Measurements from ENCODE around the gene SVIL. TPM values are rescaled to one million over a fixed set of nuclear protein-coding genes. Genes with fewer than 3 reads are reported as not detected.
"Not testable (repeated sequence)": the region's sequence is repeated elsewhere in the genome, so short reads cannot be mapped to it uniquely, and the experiment has no call there.

SVIL gene
- polyA plus RNA-seq, 4 donors = 6.7 to 26.4 (median 9.8) TPM

- no peaks in the 10 kb centered on the region for H3K9me3 ChIP-seq (ENCODE audit: control insufficient read depth in 2 of 2, insufficient read depth in 1 of 2, low read depth in 1 of 2, low read length in 1 of 2)
- no peak for FAIRE-seq
- H3K36me3 ChIP-seq (ENCODE audit: control insufficient read depth in 3 of 3, insufficient read depth in 2 of 3, low read depth in 1 of 3, low read length in 3 of 3) = peaks cover 0 to 38% (median 5%) of the 10 kb centered on the region in 3 donors
Observed at GRCh38 chr10:29496341-29497162, 138.2 kb downstream of the SVIL start.

GRCh38 chr10:29495366-29495765 lies 139.4 kb downstream of the SVIL start:
- Histone ChIP-seq H3K4me1 (ENCODE audit: control insufficient read depth in 3 of 3, insufficient read depth in 2 of 3, low read depth in 1 of 3, low read length in 2 of 3) (no peaks in the 10 kb centered on the region), H3K4me3 (ENCODE audit: low read depth in 1 of 3, low read length in 3 of 3) (no peak overlapping the region), H3K36me3 (ENCODE audit: control insufficient read depth in 3 of 3, insufficient read depth in 2 of 3, low read depth in 1 of 3, low read length in 3 of 3) (peaks cover 0 to 44% (median 5%) of the 10 kb centered on the region in 3 donors), H3K27me3 (ENCODE audit: control insufficient read depth in 3 of 3, insufficient read depth in 3 of 3, low read length in 3 of 3) (no peaks in the 10 kb centered on the region), H3K27ac (ENCODE audit: low read depth in 1 of 3, low read length in 2 of 3) (no peak overlapping the region), H3K9me3 (ENCODE audit: control insufficient read depth in 2 of 2, insufficient read depth in 1 of 2, low read depth in 1 of 2, low read length in 1 of 2) (no peaks in the 10 kb centered on the region)
- FAIRE-seq = no peak
- no peak for DNase-seq
- WGBS, 3 donors = 75 to 95% (median 84%) methylated on average over 9 of the region's 9 CpGs

More at GRCh38 chr10:29496341-29497162, 138.2 kb downstream of the SVIL start:
- Histone ChIP-seq H3K4me3 (ENCODE audit: low read depth in 1 of 3, low read length in 3 of 3) (no peak overlapping the region), H3K27ac (ENCODE audit: low read depth in 1 of 3, low read length in 2 of 3) (no peak overlapping the region), H3K27me3 (ENCODE audit: control insufficient read depth in 3 of 3, insufficient read depth in 3 of 3, low read length in 3 of 3) (no peaks in the 10 kb centered on the region), H3K4me1 (ENCODE audit: control insufficient read depth in 3 of 3, insufficient read depth in 2 of 3, low read depth in 1 of 3, low read length in 2 of 3) (no peaks in the 10 kb centered on the region)
- WGBS, 3 donors = 31 to 33% (median 31%) methylated on average over 14 of the region's 14 CpGs
- DNase-seq = peak; percentile 60 to 75

DNA sequence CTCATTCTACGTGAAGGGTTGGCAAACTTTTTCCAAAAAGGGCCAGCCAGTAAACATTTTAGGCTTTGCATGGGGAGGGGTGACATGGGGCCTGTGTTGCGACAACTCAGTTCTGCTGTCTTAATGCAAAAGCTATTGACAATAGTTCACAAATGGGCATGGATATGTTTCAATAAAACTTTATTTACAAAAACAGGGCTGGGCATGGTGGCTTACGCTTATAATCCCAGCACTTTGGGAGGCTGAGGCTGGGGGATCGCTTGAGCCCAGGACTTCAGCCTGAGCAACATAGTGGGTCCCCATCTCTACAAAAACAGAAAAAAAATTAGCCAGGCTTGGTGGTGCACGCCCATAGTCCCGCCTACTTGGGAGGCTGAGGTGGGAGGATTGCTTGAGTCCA lies 141.1 kb downstream of the SVIL start:
- WGBS, 3 donors = 80 to 97% (median 96%) methylated on average over 6 of the region's 6 CpGs
- DNase-seq (no peak), FAIRE-seq (no peak)
- no peak overlapping the region for H3K4me3 ChIP-seq (ENCODE audit: low read depth in 1 of 3, low read length in 3 of 3)
- H3K4me1 ChIP-seq (ENCODE audit: control insufficient read depth in 3 of 3, insufficient read depth in 2 of 3, low read depth in 1 of 3, low read length in 2 of 3) = no peaks in the 10 kb centered on the region
- H3K27me3 ChIP-seq (ENCODE audit: control insufficient read depth in 3 of 3, insufficient read depth in 3 of 3, low read length in 3 of 3) = no peaks in the 10 kb centered on the region
- peaks cover 0 to 47% (median 5%) of the 10 kb centered on the region in 3 donors for H3K36me3 ChIP-seq (ENCODE audit: control insufficient read depth in 3 of 3, insufficient read depth in 2 of 3, low read depth in 1 of 3, low read length in 3 of 3)
- H3K9me3 ChIP-seq (ENCODE audit: control insufficient read depth in 2 of 2, insufficient read depth in 1 of 2, low read depth in 1 of 2, low read length in 1 of 2) = no peaks in the 10 kb centered on the region
- no peak overlapping the region for H3K27ac ChIP-seq (ENCODE audit: low read depth in 1 of 3, low read length in 2 of 3)

GRCh38 chr10:29492774-29493173 lies 142.0 kb downstream of the SVIL start:
- FAIRE-seq = no peak
- peaks cover 0 to 49% (median 9%) of the 10 kb centered on the region in 3 donors for H3K36me3 ChIP-seq (ENCODE audit: control insufficient read depth in 3 of 3, insufficient read depth in 2 of 3, low read depth in 1 of 3, low read length in 3 of 3)

GRCh38 chr10:29491918-29492317 lies 142.9 kb downstream of the SVIL start:
- FAIRE-seq (no peak), DNase-seq (no peak)
- Histone ChIP-seq H3K27me3 (ENCODE audit: control insufficient read depth in 3 of 3, insufficient read depth in 3 of 3, low read length in 3 of 3) (no peaks in the 10 kb centered on the region), H3K4me1 (ENCODE audit: control insufficient read depth in 3 of 3, insufficient read depth in 2 of 3, low read depth in 1 of 3, low read length in 2 of 3) (no peaks in the 10 kb centered on the region), H3K36me3 (ENCODE audit: control insufficient read depth in 3 of 3, insufficient read depth in 2 of 3, low read depth in 1 of 3, low read length in 3 of 3) (peaks cover 0 to 54% (median 9%) of the 10 kb centered on the region in 3 donors), H3K4me3 (ENCODE audit: low read depth in 1 of 3, low read length in 3 of 3) (no peak overlapping the region), H3K27ac (ENCODE audit: low read depth in 1 of 3, low read length in 2 of 3) (no peak overlapping the region), H3K9me3 (ENCODE audit: control insufficient read depth in 2 of 2, insufficient read depth in 1 of 2, low read depth in 1 of 2, low read length in 1 of 2) (no peaks in the 10 kb centered on the region)
- 82 to 90% (median 86%) methylated on average over 5 of the region's 5 CpGs for WGBS, 3 donors

More at GRCh38 chr10:29492774-29493173, 142.0 kb downstream of the SVIL start:
- Histone ChIP-seq H3K27me3 (ENCODE audit: control insufficient read depth in 3 of 3, insufficient read depth in 3 of 3, low read length in 3 of 3) (no peaks in the 10 kb centered on the region), H3K4me3 (ENCODE audit: low read depth in 1 of 3, low read length in 3 of 3) (no peak overlapping the region), H3K4me1 (ENCODE audit: control insufficient read depth in 3 of 3, insufficient read depth in 2 of 3, low read depth in 1 of 3, low read length in 2 of 3) (no peaks in the 10 kb centered on the region), H3K27ac (ENCODE audit: low read depth in 1 of 3, low read length in 2 of 3) (no peak overlapping the region), H3K9me3 (ENCODE audit: control insufficient read depth in 2 of 2, insufficient read depth in 1 of 2, low read depth in 1 of 2, low read length in 1 of 2) (no peaks in the 10 kb centered on the region)
- no peak for DNase-seq
- 91 to 98% (median 92%) methylated on average over 11 of the region's 11 CpGs for WGBS, 3 donors

GRCh38 chr10:29490781-29491280 lies 143.9 kb downstream of the SVIL start:
- not testable (repeated sequence) for H3K27ac ChIP-seq (ENCODE audit: low read depth in 1 of 3, low read length in 2 of 3); FAIRE-seq; H3K27me3 ChIP-seq (ENCODE audit: control insufficient read depth in 3 of 3, insufficient read depth in 3 of 3, low read length in 3 of 3); H3K4me3 ChIP-seq (ENCODE audit: low read depth in 1 of 3, low read length in 3 of 3); H3K9me3 ChIP-seq (ENCODE audit: control insufficient read depth in 2 of 2, insufficient read depth in 1 of 2, low read depth in 1 of 2, low read length in 1 of 2); H3K4me1 ChIP-seq (ENCODE audit: control insufficient read depth in 3 of 3, insufficient read depth in 2 of 3, low read depth in 1 of 3, low read length in 2 of 3); DNase-seq
- 96 to 98% (median 96%) methylated on average over 16 of the region's 16 CpGs for WGBS, 3 donors
- peaks cover 0 to 56% (median 9%) of the 10 kb centered on the region in 3 donors for H3K36me3 ChIP-seq (ENCODE audit: control insufficient read depth in 3 of 3, insufficient read depth in 2 of 3, low read depth in 1 of 3, low read length in 3 of 3)

DNA sequence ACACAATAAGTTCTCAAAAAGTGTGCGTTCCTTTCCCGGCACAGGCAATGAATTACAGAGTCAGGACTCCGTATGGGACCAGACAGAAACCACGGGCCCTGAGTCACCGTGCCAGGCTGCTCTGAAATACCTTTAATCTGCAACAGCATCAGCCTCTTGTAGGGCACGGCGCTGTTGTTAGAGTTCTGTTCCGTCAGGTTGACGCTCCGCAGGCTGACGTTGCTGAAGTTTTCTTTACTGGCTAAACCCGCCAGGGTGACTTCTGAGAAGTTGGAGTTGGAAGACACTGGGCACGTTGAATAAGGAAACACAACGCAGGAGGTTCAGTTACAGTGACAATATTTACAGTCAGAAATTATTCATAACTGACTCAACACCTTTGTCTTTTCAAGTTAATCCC lies 146.3 kb downstream of the SVIL start:
- not testable (repeated sequence) for DNase-seq; H3K4me1 ChIP-seq (ENCODE audit: control insufficient read depth in 3 of 3, insufficient read depth in 2 of 3, low read depth in 1 of 3, low read length in 2 of 3); FAIRE-seq; H3K4me3 ChIP-seq (ENCODE audit: low read depth in 1 of 3, low read length in 3 of 3); H3K9me3 ChIP-seq (ENCODE audit: control insufficient read depth in 2 of 2, insufficient read depth in 1 of 2, low read depth in 1 of 2, low read length in 1 of 2); H3K27ac ChIP-seq (ENCODE audit: low read depth in 1 of 3, low read length in 2 of 3); H3K27me3 ChIP-seq (ENCODE audit: control insufficient read depth in 3 of 3, insufficient read depth in 3 of 3, low read length in 3 of 3)
- peaks cover 0 to 45% (median 9%) of the 10 kb centered on the region in 3 donors for H3K36me3 ChIP-seq (ENCODE audit: control insufficient read depth in 3 of 3, insufficient read depth in 2 of 3, low read depth in 1 of 3, low read length in 3 of 3)
- 92 to 94% (median 94%) methylated on average over 14 of the region's 14 CpGs for WGBS, 3 donors

DNA sequence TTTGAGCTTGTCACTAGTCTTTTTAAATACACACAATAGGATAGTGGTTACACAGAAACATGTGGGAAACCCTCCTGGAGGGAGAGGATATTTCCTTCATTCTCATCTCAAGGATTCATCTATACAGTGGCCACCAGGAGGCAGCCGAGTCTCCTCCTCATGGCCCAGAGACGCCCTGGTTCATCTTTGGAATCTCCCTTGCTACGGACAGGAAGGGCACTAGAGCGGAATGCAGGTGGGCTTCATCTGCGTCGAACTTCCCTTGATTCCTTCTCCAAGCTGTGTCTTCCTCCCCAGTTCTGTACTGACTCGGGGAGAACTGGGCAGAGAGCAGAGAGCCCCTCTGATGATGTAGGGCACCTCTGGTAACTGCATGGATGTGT lies 146.9 kb downstream of the SVIL start:
- H3K27ac ChIP-seq (ENCODE audit: low read depth in 1 of 3, low read length in 2 of 3); H3K9me3 ChIP-seq (ENCODE audit: control insufficient read depth in 2 of 2, insufficient read depth in 1 of 2, low read depth in 1 of 2, low read length in 1 of 2); H3K27me3 ChIP-seq (ENCODE audit: control insufficient read depth in 3 of 3, insufficient read depth in 3 of 3, low read length in 3 of 3); DNase-seq; FAIRE-seq; H3K4me1 ChIP-seq (ENCODE audit: control insufficient read depth in 3 of 3, insufficient read depth in 2 of 3, low read depth in 1 of 3, low read length in 2 of 3); H3K4me3 ChIP-seq (ENCODE audit: low read depth in 1 of 3, low read length in 3 of 3): not testable (repeated sequence)
- 79 to 88% (median 80%) methylated on average over 7 of the region's 7 CpGs for WGBS, 3 donors
- H3K36me3 ChIP-seq (ENCODE audit: control insufficient read depth in 3 of 3, insufficient read depth in 2 of 3, low read depth in 1 of 3, low read length in 3 of 3) = peaks cover 0 to 40% (median 9%) of the 10 kb centered on the region in 3 donors

Measured in small intestine (tissue), 7 donors.